Sigmoid colon (tissue), 7 donors: Measurements from ENCODE around the gene ALG9. TPM values are rescaled to one million over a fixed set of nuclear protein-coding genes. Genes with fewer than 3 reads are reported as not detected.
"Not testable (repeated sequence)": the region's sequence is repeated elsewhere in the genome, so short reads cannot be mapped to it uniquely, and the experiment has no call there.

Experiments used
- DNase-seq: peaks from one replicate; pipeline ENCODE4 v3.0.0-alpha.2; 2019
- H3K27ac ChIP-seq, 4 donors: fragments of 200-600 bp; sonication (generic); one replicate each; pipeline ENCODE4 v1.5.1; 2016 to 2019; ENCODE audit warnings: mild to moderate bottlenecking in 1 of 4
- H3K27me3 ChIP-seq, 3 donors: fragments of 200-600 bp; sonication (generic); one replicate each; pipeline ENCODE4 v1.5.1; 2019; ENCODE audit warnings: mild to moderate bottlenecking in 1 of 3
- H3K36me3 ChIP-seq, 4 donors: fragments of 200-600 bp; sonication (generic); one replicate each; pipeline ENCODE4 v1.5.1; 2016 to 2019
- H3K4me1 ChIP-seq, 4 donors: fragments of 200-600 bp; sonication (generic); one replicate each; pipeline ENCODE4 v1.5.1; 2017 to 2019
- H3K4me3 ChIP-seq, 4 donors: fragments of 200-600 bp; sonication (generic); one replicate each; pipeline ENCODE4 v1.5.1; 2017 to 2019; ENCODE audit warnings: mild to moderate bottlenecking in 2 of 4, moderate library complexity in 1 of 4
- H3K9me3 ChIP-seq, 4 donors: fragments of 200-600 bp in 3 of 4; sonication (generic) in 3 of 4; one replicate each; pipeline versions ENCODE4 v1.5.1 to v1.6.1; 2013 to 2019
- EP300 ChIP-seq, 4 donors: sonication (generic); formaldehyde crosslinking; IDR thresholded peaks; one replicate each; pipeline ENCODE4 v1.6.1; 2017; ENCODE audit warnings: antibody characterized with exemption in 4 of 4
- POLR2A ChIP-seq, 2 donors: fragments of 450-650 bp; IDR thresholded peaks; one replicate each; pipeline ENCODE4 v1.6.1; 2016; ENCODE audit warnings: antibody characterized with exemption in 2 of 2, mild to moderate bottlenecking in 2 of 2, moderate library complexity in 2 of 2
- POLR2AphosphoS5 ChIP-seq, 4 donors: sonication (generic); formaldehyde crosslinking; IDR thresholded peaks; one replicate each; pipeline ENCODE4 v1.6.1; 2017; ENCODE audit warnings: antibody characterized with exemption in 4 of 4
- WGBS, 2 donors: extraction: QIAGEN DNeasy Blood & Tissue Kit; methylation state at CpG; one replicate each; pipeline ENCODE4 v1.1.7; 2013; 5-methylcytosine and 5-hydroxymethylcytosine counted together
- intact Hi-C: fragments of 100-400 bp; cut with DNase I; formaldehyde crosslinking; loops from one replicate; pipeline ENCODE4 v1.15.1; 2023
- polyA plus RNA-seq, 3 donors: library from polyadenylated mRNA; stranded (reverse); fragments of 200-250 nt; gene quantifications; one replicate each; pipeline ENCODE4 v1.2.3, GENCODE V29; 2013
- total RNA-seq, 4 donors: library from RNA; depleted of rRNA; stranded (reverse); fragments of >200 nt; gene quantifications; one replicate each; pipeline ENCODE4 v1.1.0, GENCODE V29; 2016
- TF ChIP-seq, protein P1 (sequence below), 4 experiments: fragments of 450-650 bp in 3 of 4; fragments of 200-600 bp in 1 of 4; IDR thresholded peaks; one replicate each; pipeline ENCODE4 v1.5.1; 2016 to 2019; ENCODE audit warnings: antibody characterized with exemption in 4 of 4, mild to moderate bottlenecking in 3 of 4, moderate library complexity in 2 of 4
- donor health status: healthy with polysubstance abuse.
- donor health status: Bipolar disorder and iron deficiency.
- donor health status: healthy.

ALG9 gene
- total and polyA plus RNA-seq, 7 donors = 6.0 to 40.4 (median 25.5) TPM

DNA sequence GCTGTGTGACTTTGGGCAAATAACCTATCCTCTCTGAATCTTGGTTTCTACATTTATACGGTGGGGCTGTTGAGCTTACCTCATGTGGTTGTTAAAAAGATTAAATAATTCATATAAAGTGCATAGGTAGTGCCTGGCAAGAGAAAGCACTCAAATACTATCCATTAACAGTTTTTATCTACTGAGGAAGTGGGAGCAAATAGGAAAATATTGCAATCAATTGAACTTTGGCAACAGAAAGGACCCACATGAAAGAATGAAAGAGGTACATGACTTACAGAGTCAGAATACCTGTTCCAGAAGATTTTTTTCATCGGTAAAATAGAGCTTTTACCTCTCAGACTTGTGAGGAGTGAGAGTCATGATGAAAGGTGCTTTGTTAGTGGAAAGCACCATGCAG is 98.8 kb downstream of the ALG9 start:
- DNase-seq = no peak
- intact Hi-C loops = no loop called here
- 89 to 94% methylated on average over 2 of the region's 2 CpGs for WGBS, 2 donors
- H3K36me3 ChIP-seq = no peaks in the 10 kb centered on the region
- TF ChIP-seq POLR2AphosphoS5 (IDR thresholded peaks at IDR 0.05) (no peak), POLR2A (IDR thresholded peaks at IDR 0.05) (no peak), EP300 (IDR thresholded peaks at IDR 0.05) (no peak)
- TF ChIP-seq, protein P1, sequence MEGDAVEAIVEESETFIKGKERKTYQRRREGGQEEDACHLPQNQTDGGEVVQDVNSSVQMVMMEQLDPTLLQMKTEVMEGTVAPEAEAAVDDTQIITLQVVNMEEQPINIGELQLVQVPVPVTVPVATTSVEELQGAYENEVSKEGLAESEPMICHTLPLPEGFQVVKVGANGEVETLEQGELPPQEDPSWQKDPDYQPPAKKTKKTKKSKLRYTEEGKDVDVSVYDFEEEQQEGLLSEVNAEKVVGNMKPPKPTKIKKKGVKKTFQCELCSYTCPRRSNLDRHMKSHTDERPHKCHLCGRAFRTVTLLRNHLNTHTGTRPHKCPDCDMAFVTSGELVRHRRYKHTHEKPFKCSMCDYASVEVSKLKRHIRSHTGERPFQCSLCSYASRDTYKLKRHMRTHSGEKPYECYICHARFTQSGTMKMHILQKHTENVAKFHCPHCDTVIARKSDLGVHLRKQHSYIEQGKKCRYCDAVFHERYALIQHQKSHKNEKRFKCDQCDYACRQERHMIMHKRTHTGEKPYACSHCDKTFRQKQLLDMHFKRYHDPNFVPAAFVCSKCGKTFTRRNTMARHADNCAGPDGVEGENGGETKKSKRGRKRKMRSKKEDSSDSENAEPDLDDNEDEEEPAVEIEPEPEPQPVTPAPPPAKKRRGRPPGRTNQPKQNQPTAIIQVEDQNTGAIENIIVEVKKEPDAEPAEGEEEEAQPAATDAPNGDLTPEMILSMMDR (IDR thresholded peaks at IDR 0.05) = no peak
- H3K27me3 ChIP-seq = no peaks in the 10 kb centered on the region
- no peaks in the 10 kb centered on the region for H3K4me1 ChIP-seq
- H3K4me3 ChIP-seq = no peak overlapping the region
- no peak overlapping the region for H3K27ac ChIP-seq
- no peaks in the 10 kb centered on the region for H3K9me3 ChIP-seq

DNA sequence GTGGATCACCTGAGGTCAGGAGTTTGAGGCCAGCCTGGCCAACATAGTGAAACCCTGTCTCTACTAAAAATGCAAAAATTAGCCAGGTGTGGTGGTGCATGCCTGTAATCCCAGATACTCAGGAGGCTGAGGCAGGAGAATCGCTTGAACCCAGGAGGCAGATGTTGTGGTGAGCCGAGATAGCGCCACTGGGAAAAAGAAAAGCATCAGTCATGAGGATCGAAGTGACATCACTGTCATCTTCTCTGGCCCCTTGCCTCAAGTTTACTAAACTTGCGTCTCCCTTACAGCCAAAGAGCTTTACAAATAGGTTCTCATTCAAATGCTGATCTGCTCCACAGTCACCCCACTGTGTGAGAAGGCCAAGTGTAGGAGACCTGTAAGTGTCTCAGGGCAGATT is 100.2 kb downstream of the ALG9 start:
- intact Hi-C loops, H3K36me3 ChIP-seq, H3K4me1 ChIP-seq, H3K9me3 ChIP-seq, H3K27ac ChIP-seq, H3K27me3 ChIP-seq, DNase-seq, H3K4me3 ChIP-seq: not testable (repeated sequence)
- 95 to 97% methylated on average over 5 of the region's 5 CpGs for WGBS, 2 donors

- no peaks in the 10 kb centered on the region for H3K27me3 ChIP-seq
- H3K9me3 ChIP-seq = no peaks in the 10 kb centered on the region
- no peaks in the 10 kb centered on the region for H3K36me3 ChIP-seq
- DNase-seq = no peak
- H3K27ac ChIP-seq = no peak overlapping the region
- intact Hi-C loops = no loop called here
- WGBS, 2 donors = 64 to 89% methylated on average over 4 of the region's 4 CpGs
- H3K4me3 ChIP-seq = no peak overlapping the region
- H3K4me1 ChIP-seq = peaks cover 0 to 9% (median 5%) of the 10 kb centered on the region in 4 donors
- TF ChIP-seq POLR2AphosphoS5 (IDR thresholded peaks at IDR 0.05) (no peak), POLR2A (IDR thresholded peaks at IDR 0.05) (no peak), EP300 (IDR thresholded peaks at IDR 0.05) (no peak)
- TF ChIP-seq, protein P1 (IDR thresholded peaks at IDR 0.05) = no peak
Measured at GRCh38 chr11:111770581-111771134, 100.7 kb downstream of the ALG9 start.

DNA sequence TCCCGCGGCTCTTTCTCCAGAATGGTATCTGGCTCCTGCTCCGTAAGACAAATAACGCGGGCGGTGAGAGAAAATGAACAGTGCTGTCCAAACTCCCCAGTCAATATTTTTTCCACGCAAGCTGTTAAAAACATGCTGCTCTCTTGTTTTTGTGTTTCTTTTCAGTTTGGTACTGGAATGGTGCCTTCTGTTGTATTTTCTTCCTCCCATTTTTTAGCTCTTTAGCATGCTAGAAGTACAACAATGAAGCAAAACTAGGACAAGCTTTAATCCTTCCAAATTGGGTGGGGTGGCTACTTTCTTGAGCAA is 104.6 kb downstream of the ALG9 start:
- TF ChIP-seq POLR2AphosphoS5 (IDR thresholded peaks at IDR 0.05) (no peak), EP300 (IDR thresholded peaks at IDR 0.05) (no peak), POLR2A (IDR thresholded peaks at IDR 0.05) (no peak)
- TF ChIP-seq, protein P1 (IDR thresholded peaks at IDR 0.05) = no peak
- WGBS, 2 donors = 3 to 4% methylated on average over 7 of the region's 7 CpGs

DNA sequence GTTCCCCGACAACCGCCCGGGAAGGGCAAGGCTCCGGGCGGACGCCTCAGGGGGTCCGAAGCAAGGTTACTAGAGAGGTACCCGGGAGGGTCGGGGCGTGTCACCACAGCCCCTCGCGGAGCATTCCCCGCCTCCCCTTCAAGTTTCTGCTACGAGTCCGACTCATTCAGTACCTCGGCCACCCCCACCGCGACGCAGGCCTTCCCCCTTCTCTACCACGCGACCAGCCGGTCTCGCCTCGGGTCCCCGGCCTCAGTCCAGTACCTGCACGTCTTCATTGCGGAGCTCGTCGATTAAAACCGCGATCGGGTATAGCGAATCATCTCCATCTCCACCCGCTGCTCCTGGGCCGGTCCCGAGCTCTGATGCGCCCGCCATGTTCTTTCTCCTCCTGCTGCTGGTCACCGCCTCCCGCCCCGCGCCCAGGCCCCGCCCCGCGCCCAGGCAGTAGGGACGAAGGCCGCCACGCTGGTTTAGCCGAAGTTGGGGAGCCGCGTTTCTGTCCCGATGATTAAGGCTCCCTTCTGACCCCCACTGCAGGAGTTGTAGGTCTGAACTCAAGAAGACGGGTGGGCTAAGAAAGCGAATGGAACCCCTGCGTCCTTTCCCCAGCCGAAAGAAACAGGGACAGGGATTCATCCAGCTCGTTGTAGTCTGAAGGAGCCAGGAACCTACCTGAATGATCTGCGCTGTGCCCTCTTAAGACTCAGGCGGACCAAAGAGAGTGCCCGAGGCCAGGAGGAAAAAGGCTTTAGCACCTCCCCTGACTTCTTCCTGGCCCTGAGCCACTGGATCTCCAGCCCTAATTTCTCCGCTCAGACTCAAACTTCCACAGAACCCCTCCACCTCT is 105.2 kb downstream of the ALG9 start, which contains the start of gene PPP2R1B:
TSS of gene PPP2R1B (minus strand) at position 406 of the 850 bp plus-strand sequence. CDS start at position 378, 28 bp downstream.
- Histone ChIP-seq H3K36me3 (peaks cover 2 to 25% (median 5%) of the 10 kb centered on the region in 4 donors), H3K27me3 (no peaks in the 10 kb centered on the region), H3K9me3 (no peaks in the 10 kb centered on the region), H3K27ac (peak within 1 kb of the TSS; percentile 77 to 94 (median 90)), H3K4me1 (peaks cover 0 to 27% (median 15%) of the 10 kb centered on the region in 4 donors), H3K4me3 (peak within 1 kb of the TSS; percentile 68 to 93 (median 89))
- intact Hi-C loops = loop anchor here (1.0 kb wide), 1 partner anchor 164 kb away; the partner anchor contains the start of gene SIK2
- WGBS, 2 donors = 0 to 1% methylated on average over 61 of the region's 61 CpGs
- DNase-seq = peak; percentile 85
- TF ChIP-seq EP300 (IDR thresholded peaks at IDR 0.05) (no peak), POLR2A (IDR thresholded peaks at IDR 0.05) (peak in 1 of 2 donors; percentile 47), POLR2AphosphoS5 (IDR thresholded peaks at IDR 0.05) (peak; percentile 42 to 84 (median 78))
- TF ChIP-seq, protein P1 (IDR thresholded peaks at IDR 0.05) = no peak

More for the DNA sequence above, 104.6 kb downstream of the ALG9 start:
- H3K9me3 ChIP-seq = no peaks in the 10 kb centered on the region
- intact Hi-C loops = loop anchor here (1.0 kb wide), 1 partner anchor 164 kb away; the partner anchor contains the start of gene SIK2
- peak overlapping the region; percentile 68 to 93 (median 89) for H3K4me3 ChIP-seq
- peak overlapping the region; percentile 77 to 94 (median 90) for H3K27ac ChIP-seq
- no peak for DNase-seq
- peaks cover 0 to 27% (median 15%) of the 10 kb centered on the region in 4 donors for H3K4me1 ChIP-seq
- H3K36me3 ChIP-seq = peaks cover 0 to 19% (median 3%) of the 10 kb centered on the region in 4 donors
- H3K27me3 ChIP-seq = no peaks in the 10 kb centered on the region
